ENCODE data around the gene IPO13.
A peak's percentile ranks its signal among the peaks of the same experiment; 100 is the strongest.

IPO13 gene

DNA sequence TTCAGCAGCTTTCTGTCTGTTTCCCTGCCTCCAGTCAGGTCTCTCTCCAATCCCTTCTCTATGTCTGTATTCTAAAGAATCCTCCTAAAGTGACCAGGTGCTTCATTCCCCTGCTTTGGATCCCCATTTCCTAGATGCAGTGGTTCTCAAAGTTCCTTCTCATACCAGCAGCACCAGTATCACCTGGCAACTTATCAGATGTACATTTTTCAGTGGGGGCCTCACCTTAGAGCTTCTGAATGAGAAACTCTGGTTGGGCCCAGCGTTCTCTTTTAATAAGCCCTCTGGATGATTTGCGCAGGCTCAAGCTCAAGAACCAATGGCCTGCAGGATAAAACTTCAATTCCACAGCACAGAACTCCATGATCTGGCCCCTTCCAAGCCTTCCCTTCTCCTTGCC is 38.5 kb upstream of the IPO13 start:
- no peak for DNase-seq (ENCODE audit: low read depth)
- TF ChIP-seq, protein P1, sequence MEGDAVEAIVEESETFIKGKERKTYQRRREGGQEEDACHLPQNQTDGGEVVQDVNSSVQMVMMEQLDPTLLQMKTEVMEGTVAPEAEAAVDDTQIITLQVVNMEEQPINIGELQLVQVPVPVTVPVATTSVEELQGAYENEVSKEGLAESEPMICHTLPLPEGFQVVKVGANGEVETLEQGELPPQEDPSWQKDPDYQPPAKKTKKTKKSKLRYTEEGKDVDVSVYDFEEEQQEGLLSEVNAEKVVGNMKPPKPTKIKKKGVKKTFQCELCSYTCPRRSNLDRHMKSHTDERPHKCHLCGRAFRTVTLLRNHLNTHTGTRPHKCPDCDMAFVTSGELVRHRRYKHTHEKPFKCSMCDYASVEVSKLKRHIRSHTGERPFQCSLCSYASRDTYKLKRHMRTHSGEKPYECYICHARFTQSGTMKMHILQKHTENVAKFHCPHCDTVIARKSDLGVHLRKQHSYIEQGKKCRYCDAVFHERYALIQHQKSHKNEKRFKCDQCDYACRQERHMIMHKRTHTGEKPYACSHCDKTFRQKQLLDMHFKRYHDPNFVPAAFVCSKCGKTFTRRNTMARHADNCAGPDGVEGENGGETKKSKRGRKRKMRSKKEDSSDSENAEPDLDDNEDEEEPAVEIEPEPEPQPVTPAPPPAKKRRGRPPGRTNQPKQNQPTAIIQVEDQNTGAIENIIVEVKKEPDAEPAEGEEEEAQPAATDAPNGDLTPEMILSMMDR (IDR thresholded peaks at IDR 0.05; ENCODE audit: control insufficient read depth, extremely low read depth, insufficient read depth): no peak
- H3K4me3 ChIP-seq (ENCODE audit: low read depth, low read length): no peak overlapping the region

DNA sequence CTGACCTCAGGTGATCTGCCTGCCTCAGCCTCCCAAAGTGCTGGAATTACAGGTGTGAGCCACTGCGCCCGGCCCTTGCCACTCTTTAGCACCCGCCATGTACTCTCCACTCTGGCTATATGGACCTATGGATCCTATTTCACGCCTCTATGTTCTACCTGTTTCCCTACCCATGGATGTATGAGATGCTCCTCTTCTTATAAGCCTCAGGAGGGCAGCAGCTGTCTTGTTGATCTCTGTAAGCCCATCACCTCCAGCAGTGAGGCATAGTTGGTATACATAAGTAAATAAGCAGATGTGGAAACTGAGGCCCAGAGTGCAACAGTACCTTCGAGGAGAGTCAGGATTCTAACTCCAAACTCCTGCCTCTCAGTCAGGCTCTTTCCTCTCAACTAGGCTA is 37.9 kb upstream of the IPO13 start:
- TF ChIP-seq, protein P1 (IDR thresholded peaks at IDR 0.05; ENCODE audit: control insufficient read depth, extremely low read depth, insufficient read depth): no peak
- no peak for DNase-seq (ENCODE audit: low read depth)
- H3K4me3 ChIP-seq (ENCODE audit: low read depth, low read length): no peak overlapping the region

- no peak overlapping the region for H3K4me3 ChIP-seq (ENCODE audit: low read depth, low read length)
- DNase-seq (ENCODE audit: low read depth): no peak
- TF ChIP-seq, protein P1 (IDR thresholded peaks at IDR 0.05; ENCODE audit: control insufficient read depth, extremely low read depth, insufficient read depth): peak; percentile 14; the same call in 1 of the 2 replicates
These were observed 36.4 kb upstream of the IPO13 start for GRCh38 chr1:43910343-43910742.

GRCh38 chr1:43912607-43913006 is 34.1 kb upstream of the IPO13 start:
- no peak overlapping the region for H3K4me3 ChIP-seq (ENCODE audit: low read depth, low read length)
- no peak for DNase-seq (ENCODE audit: low read depth)
- TF ChIP-seq, protein P1 (IDR thresholded peaks at IDR 0.05; ENCODE audit: control insufficient read depth, extremely low read depth, insufficient read depth): no peak

GRCh38 chr1:43913051-43913501 is 33.7 kb upstream of the IPO13 start:
- TF ChIP-seq, protein P1 (IDR thresholded peaks at IDR 0.05; ENCODE audit: control insufficient read depth, extremely low read depth, insufficient read depth): no peak
- no peak overlapping the region for H3K4me3 ChIP-seq (ENCODE audit: low read depth, low read length)
- DNase-seq (ENCODE audit: low read depth): no peak

- TF ChIP-seq, protein P1 (IDR thresholded peaks at IDR 0.05; ENCODE audit: control insufficient read depth, extremely low read depth, insufficient read depth): no peak
- H3K4me3 ChIP-seq (ENCODE audit: low read depth, low read length): no peak overlapping the region
- no peak for DNase-seq (ENCODE audit: low read depth)
These were observed 32.9 kb upstream of the IPO13 start for GRCh38 chr1:43913666-43914360.
